ENCODE data around the gene MLH3. TPM values are rescaled to one million over a fixed set of nuclear protein-coding genes. Genes with fewer than 3 reads are reported as not detected.

The MLH3 gene
- total and polyA plus RNA-seq, 10 of the 15 experiments (the other 5 are each of a cell fraction or from before 2014, with no cell fraction given): 12.6 to 31.2 (median 19.6) TPM

- TF ChIP-seq BCL11A (IDR thresholded peaks at IDR 0.05; ENCODE audit: low read depth, low read length) (0 out of 2 replicates have a peak, but pooled peaks have one; percentile 10), CBFB (IDR thresholded peaks at IDR 0.05; ENCODE audit: low read depth) (peak; percentile 78; the same call in 1 of the 2 replicates), PAX8 (IDR thresholded peaks at IDR 0.05) (no peak), ZNF622 (IDR thresholded peaks at IDR 0.05) (no peak), SMC3 (IDR thresholded peaks at IDR 0.05; ENCODE audit: borderline replicate concordance, low read length) (no peak), TCF3 (IDR thresholded peaks at IDR 0.05; ENCODE audit: borderline replicate concordance, insufficient read depth, low read depth, low read length) (0 out of 2 replicates have a peak, but pooled peaks have one; percentile 41), ZBED1 (IDR thresholded peaks at IDR 0.05; ENCODE audit: borderline replicate concordance) (no peak), GABPA (IDR thresholded peaks at IDR 0.05; ENCODE audit: low read depth) (peak; percentile 98), KAT2A (conservative IDR thresholded peaks at IDR 0.05; ENCODE audit: control insufficient read depth, low read depth, low read length) (no peak), NRF1 (conservative IDR thresholded peaks at IDR 0.05; ENCODE audit: low read depth, low read length) (no peak), POU2F2 (IDR thresholded peaks at IDR 0.05; ENCODE audit: borderline replicate concordance, low read depth, low read length) (peak; percentile 51; the same call in 1 of the 3 replicates), HDAC6 (IDR thresholded peaks at IDR 0.05; ENCODE audit: unreplicated experiment) (no peak), JUNB (IDR thresholded peaks at IDR 0.05) (no peak), RAD21 (IDR thresholded peaks at IDR 0.05; ENCODE audit: insufficient read depth, low read depth, low read length) (no peak), NR2C2 (IDR thresholded peaks at IDR 0.05; ENCODE audit: borderline replicate concordance, control insufficient read depth, insufficient read length, low read depth) (no peak), MXI1 (IDR thresholded peaks at IDR 0.05; ENCODE audit: low read depth, low read length) (peak; percentile 91), ZNF592 (IDR thresholded peaks at IDR 0.05) (no peak), BACH1 (IDR thresholded peaks at IDR 0.05; ENCODE audit: borderline replicate concordance) (peak; percentile 44; the same call in 1 of the 2 replicates)
- TF ChIP-seq, protein P1, sequence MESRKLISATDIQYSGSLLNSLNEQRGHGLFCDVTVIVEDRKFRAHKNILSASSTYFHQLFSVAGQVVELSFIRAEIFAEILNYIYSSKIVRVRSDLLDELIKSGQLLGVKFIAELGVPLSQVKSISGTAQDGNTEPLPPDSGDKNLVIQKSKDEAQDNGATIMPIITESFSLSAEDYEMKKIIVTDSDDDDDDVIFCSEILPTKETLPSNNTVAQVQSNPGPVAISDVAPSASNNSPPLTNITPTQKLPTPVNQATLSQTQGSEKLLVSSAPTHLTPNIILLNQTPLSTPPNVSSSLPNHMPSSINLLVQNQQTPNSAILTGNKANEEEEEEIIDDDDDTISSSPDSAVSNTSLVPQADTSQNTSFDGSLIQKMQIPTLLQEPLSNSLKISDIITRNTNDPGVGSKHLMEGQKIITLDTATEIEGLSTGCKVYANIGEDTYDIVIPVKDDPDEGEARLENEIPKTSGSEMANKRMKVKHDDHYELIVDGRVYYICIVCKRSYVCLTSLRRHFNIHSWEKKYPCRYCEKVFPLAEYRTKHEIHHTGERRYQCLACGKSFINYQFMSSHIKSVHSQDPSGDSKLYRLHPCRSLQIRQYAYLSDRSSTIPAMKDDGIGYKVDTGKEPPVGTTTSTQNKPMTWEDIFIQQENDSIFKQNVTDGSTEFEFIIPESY (IDR thresholded peaks at IDR 0.05): peak; percentile 79
- TF ChIP-seq, protein P2, sequence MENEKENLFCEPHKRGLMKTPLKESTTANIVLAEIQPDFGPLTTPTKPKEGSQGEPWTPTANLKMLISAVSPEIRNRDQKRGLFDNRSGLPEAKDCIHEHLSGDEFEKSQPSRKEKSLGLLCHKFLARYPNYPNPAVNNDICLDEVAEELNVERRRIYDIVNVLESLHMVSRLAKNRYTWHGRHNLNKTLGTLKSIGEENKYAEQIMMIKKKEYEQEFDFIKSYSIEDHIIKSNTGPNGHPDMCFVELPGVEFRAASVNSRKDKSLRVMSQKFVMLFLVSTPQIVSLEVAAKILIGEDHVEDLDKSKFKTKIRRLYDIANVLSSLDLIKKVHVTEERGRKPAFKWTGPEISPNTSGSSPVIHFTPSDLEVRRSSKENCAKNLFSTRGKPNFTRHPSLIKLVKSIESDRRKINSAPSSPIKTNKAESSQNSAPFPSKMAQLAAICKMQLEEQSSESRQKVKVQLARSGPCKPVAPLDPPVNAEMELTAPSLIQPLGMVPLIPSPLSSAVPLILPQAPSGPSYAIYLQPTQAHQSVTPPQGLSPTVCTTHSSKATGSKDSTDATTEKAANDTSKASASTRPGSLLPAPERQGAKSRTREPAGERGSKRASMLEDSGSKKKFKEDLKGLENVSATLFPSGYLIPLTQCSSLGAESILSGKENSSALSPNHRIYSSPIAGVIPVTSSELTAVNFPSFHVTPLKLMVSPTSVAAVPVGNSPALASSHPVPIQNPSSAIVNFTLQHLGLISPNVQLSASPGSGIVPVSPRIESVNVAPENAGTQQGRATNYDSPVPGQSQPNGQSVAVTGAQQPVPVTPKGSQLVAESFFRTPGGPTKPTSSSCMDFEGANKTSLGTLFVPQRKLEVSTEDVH (IDR thresholded peaks at IDR 0.05; ENCODE audit: low read depth, partially characterized antibody): peak; percentile 32
- TF ChIP-seq, protein P3, sequence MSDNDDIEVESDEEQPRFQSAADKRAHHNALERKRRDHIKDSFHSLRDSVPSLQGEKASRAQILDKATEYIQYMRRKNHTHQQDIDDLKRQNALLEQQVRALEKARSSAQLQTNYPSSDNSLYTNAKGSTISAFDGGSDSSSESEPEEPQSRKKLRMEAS (IDR thresholded peaks at IDR 0.05; ENCODE audit: low read depth, low read length): 0 out of 2 replicates have a peak, but pooled peaks have one; percentile 43
Measured at GRCh38 chr14:75002392-75003249, 48.6 kb downstream of the MLH3 start, which contains the start of gene EIF2B2 (continued).
